ENCODE results near the gene AOPEP. TPM values are rescaled to one million over a fixed set of nuclear protein-coding genes. Genes with fewer than 3 reads are reported as not detected.
A peak's percentile ranks its signal among the peaks of the same experiment; 100 is the strongest.
"Not testable (repeated sequence)": the region's sequence is repeated elsewhere in the genome, so short reads cannot be mapped to it uniquely, and the experiment has no call there.

The AOPEP gene
- total RNA-seq, 1 donor from 2014 or later = 79.7 TPM

- peak overlapping the region; percentile 67 for H3K27ac ChIP-seq
- peaks cover 43% of the 10 kb centered on the region for H3K4me1 ChIP-seq
- peak; percentile 71 for DNase-seq
- ATAC-seq = peak; percentile 86
- TF ChIP-seq CTCF (IDR thresholded peaks at IDR 0.05) = no peak
- H3K36me3 ChIP-seq = peaks cover 48% of the 10 kb centered on the region
- H3K4me3 ChIP-seq = no peak overlapping the region
- H3K9me3 ChIP-seq = no peaks in the 10 kb centered on the region
- intact Hi-C loops (cut with DNase I) = no loop called here
- no peaks in the 10 kb centered on the region for H3K27me3 ChIP-seq
These were observed 291.8 kb downstream of the AOPEP start for GRCh38 chr9:95018099-95018936.

GRCh38 chr9:95020644-95021043 lies 294.1 kb downstream of the AOPEP start:
- intact Hi-C loops (cut with DNase I); H3K27me3 ChIP-seq; H3K27ac ChIP-seq; DNase-seq; ATAC-seq; H3K9me3 ChIP-seq; H3K4me3 ChIP-seq: not testable (repeated sequence)
- peaks cover 30% of the 10 kb centered on the region for H3K36me3 ChIP-seq
- H3K4me1 ChIP-seq = peaks cover 55% of the 10 kb centered on the region

- H3K36me3 ChIP-seq = peaks cover 23% of the 10 kb centered on the region
- no peak overlapping the region for H3K4me3 ChIP-seq
- H3K27ac ChIP-seq = peak overlapping the region; percentile 15
- ATAC-seq (no peak), DNase-seq (no peak)
- no peaks in the 10 kb centered on the region for H3K9me3 ChIP-seq
- no peaks in the 10 kb centered on the region for H3K27me3 ChIP-seq
- intact Hi-C loops (cut with DNase I) = no loop called here
- H3K4me1 ChIP-seq = peaks cover 60% of the 10 kb centered on the region
- no peak for TF ChIP-seq CTCF (IDR thresholded peaks at IDR 0.05)
These were observed 294.8 kb downstream of the AOPEP start for GRCh38 chr9:95021166-95021886.

- no peaks in the 10 kb centered on the region for H3K27me3 ChIP-seq
- peaks cover 72% of the 10 kb centered on the region for H3K4me1 ChIP-seq
- intact Hi-C loops (cut with DNase I) = no loop called here
- H3K27ac ChIP-seq = peak overlapping the region; percentile 70
- H3K36me3 ChIP-seq = peaks cover 15% of the 10 kb centered on the region
- no peak for DNase-seq
- no peak overlapping the region for H3K4me3 ChIP-seq
- H3K9me3 ChIP-seq = no peaks in the 10 kb centered on the region
- no peak for ATAC-seq
- no peak for TF ChIP-seq CTCF (IDR thresholded peaks at IDR 0.05)
These were observed 296.2 kb downstream of the AOPEP start for GRCh38 chr9:95022657-95023056.

- ATAC-seq = peak; percentile 63
- Histone ChIP-seq H3K4me1 (peaks cover 72% of the 10 kb centered on the region), H3K36me3 (peaks cover 15% of the 10 kb centered on the region), H3K27ac (peak overlapping the region; percentile 70), H3K27me3 (no peaks in the 10 kb centered on the region), H3K9me3 (no peaks in the 10 kb centered on the region), H3K4me3 (no peak overlapping the region)
- DNase-seq = peak; percentile 69
- TF ChIP-seq CTCF (IDR thresholded peaks at IDR 0.05) = no peak
- intact Hi-C loops (cut with DNase I) = no loop called here
These were observed 296.9 kb downstream of the AOPEP start for GRCh38 chr9:95023217-95024003.

Data from upper lobe of right lung (tissue), 1 donor.